ENCODE measurements around the gene SEPHS1.

The SEPHS1 gene

DNA sequence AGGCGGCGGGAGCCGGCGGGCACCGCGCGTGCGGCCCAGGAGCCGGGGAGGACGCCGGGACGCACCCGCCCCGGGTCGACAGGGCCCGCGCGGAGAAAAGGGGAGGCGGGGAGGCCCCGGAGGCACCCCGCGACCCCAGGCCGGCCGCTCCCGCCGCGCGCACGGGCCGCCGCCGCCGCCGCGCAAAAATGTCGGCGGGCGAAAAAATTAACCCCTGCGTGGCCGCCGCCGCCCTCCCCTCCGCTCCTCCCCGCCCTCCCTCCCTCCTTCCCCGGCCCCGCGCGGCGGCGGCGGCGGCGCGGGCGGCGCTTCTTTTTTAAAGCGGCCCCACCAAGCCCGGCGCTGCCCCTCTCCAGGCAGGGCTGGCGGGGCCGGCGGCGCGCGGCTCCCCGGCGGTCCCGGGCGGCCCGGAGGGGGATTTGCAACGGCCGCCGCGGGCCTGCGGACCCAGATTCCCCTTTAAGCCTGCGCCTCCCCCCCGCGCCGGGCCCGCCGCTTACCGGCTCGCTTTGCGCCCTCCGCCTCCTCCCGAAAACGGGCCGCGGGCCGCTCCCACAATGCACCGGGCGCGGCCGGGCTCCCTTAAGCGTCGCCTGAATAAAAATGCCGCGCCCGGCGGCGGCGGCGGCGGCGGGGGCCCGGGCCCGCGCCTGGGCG is 465 bp downstream of the SEPHS1 start:
- Histone ChIP-seq H3K27me3 (no peaks in the 10 kb centered on the region), H3K27ac (peak overlapping the region; percentile 94 to 100 (median 97)), H3K4me3 (peak overlapping the region; percentile 70 to 96 (median 93)), H3K36me3 (peaks cover 4 to 31% (median 27%) of the 10 kb centered on the region in 11 experiments; a peak in 19 of 22 replicates), H4K20me1 (peaks cover 0 to 39% (median 24%) of the 10 kb centered on the region in 11 experiments; a peak in 14 of 22 replicates), H3K4me1 (peaks cover 26 to 60% (median 50%) of the 10 kb centered on the region in 10 experiments), H3K4me2 (peak overlapping the region; percentile 74 to 97 (median 92); a peak in 17 of 22 replicates), H3K9ac (peak overlapping the region; percentile 97 to 100 (median 100)), H3K9me3 (replicated peaks in 1 of 11) (no peaks in the 10 kb centered on the region)
- TF ChIP-seq Cebpa-rat (IDR thresholded peaks at IDR 0.05): no peak

DNA sequence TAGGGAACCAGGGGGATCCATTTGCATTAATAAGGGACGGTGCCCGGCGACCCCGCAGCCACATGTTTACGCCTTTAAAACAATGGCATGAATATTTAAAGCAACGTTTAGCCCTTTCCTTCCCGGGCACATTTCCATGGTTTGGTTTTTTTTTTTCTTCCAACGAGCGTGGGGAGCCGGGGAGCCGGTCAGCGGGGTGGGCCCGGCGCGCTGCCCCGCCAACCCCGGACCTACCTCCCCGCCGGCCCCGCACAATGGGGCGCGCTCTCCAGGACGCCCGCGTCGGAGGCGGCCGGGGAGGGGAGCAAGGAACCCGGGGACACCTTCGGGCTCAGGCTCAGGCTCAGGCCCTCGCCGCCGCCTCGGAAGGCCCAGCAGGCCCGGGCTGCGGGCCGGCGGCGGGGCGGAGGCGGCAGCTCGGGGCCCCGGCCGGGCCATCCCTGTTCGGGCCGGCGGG is 1.0 kb downstream of the SEPHS1 start:
- no peaks in the 10 kb centered on the region for H3K27me3 ChIP-seq
- H3K36me3 ChIP-seq: peaks cover 4 to 36% (median 32%) of the 10 kb centered on the region in 11 experiments; a peak in 19 of 22 replicates
- H3K27ac ChIP-seq: peak overlapping the region; percentile 94 to 100 (median 97)
- H3K4me1 ChIP-seq: peaks cover 26 to 54% (median 46%) of the 10 kb centered on the region in 10 experiments
- no peaks in the 10 kb centered on the region for H3K9me3 ChIP-seq (replicated peaks in 1 of 11)
- H4K20me1 ChIP-seq: peaks cover 0 to 45% (median 29%) of the 10 kb centered on the region in 11 experiments; a peak in 14 of 22 replicates
- H3K4me2 ChIP-seq: peak overlapping the region; percentile 74 to 94 (median 89)
- peak overlapping the region; percentile 70 to 96 (median 93) for H3K4me3 ChIP-seq
- H3K9ac ChIP-seq: peak overlapping the region; percentile 97 to 100 (median 100)
- no peak for TF ChIP-seq Cebpa-rat (IDR thresholded peaks at IDR 0.05)

DNA sequence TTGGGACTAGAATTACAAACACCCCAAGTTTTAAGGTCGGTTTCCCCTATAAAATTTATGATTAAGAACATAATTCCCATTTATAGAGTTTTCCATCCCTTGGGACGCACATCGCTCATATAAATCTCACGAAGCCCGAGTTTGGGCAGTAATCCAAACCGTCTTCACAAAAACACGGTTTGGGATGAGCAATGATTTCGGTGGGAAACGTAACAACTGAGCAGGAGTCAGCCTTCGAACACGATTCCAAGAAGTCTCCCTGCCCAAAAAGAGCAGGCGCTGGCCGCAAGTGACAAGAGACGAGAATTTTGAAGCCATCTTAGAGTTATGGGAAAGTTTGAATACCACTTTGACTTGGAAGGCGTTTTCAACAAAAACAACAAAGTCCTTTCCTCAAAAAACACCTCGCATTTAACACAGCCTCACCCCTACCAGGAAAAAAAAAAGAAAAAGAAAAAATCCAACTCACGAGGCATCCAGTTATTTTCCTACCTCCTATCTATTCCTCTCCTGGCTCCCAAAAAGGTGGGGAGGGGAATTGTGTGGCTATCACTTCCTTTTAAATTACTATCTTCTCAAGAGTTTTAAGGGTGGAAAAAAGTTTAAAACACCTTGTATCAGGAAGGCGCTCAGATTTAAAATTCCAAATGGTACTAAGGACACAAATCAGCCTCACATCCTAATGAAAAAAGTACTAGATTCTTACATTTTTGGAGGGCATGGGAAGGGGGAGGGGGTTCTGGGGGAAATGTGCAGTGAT is 1.6 kb downstream of the SEPHS1 start:
- peaks cover 4 to 42% (median 36%) of the 10 kb centered on the region in 11 experiments; a peak in 19 of 22 replicates for H3K36me3 ChIP-seq
- TF ChIP-seq Cebpa-rat (IDR thresholded peaks at IDR 0.05): no peak
- H3K4me3 ChIP-seq: peak overlapping the region; percentile 70 to 96 (median 93)
- H3K4me2 ChIP-seq: peak overlapping the region; percentile 74 to 94 (median 89)
- H4K20me1 ChIP-seq: peaks cover 0 to 51% (median 35%) of the 10 kb centered on the region in 11 experiments; a peak in 15 of 22 replicates
- no peaks in the 10 kb centered on the region for H3K9me3 ChIP-seq (replicated peaks in 1 of 11)
- peaks cover 26 to 51% (median 40%) of the 10 kb centered on the region in 10 experiments for H3K4me1 ChIP-seq
- peak overlapping the region; percentile 97 to 100 (median 100) for H3K9ac ChIP-seq
- no peaks in the 10 kb centered on the region for H3K27me3 ChIP-seq
- peak overlapping the region; percentile 94 to 100 (median 97) for H3K27ac ChIP-seq

DNA sequence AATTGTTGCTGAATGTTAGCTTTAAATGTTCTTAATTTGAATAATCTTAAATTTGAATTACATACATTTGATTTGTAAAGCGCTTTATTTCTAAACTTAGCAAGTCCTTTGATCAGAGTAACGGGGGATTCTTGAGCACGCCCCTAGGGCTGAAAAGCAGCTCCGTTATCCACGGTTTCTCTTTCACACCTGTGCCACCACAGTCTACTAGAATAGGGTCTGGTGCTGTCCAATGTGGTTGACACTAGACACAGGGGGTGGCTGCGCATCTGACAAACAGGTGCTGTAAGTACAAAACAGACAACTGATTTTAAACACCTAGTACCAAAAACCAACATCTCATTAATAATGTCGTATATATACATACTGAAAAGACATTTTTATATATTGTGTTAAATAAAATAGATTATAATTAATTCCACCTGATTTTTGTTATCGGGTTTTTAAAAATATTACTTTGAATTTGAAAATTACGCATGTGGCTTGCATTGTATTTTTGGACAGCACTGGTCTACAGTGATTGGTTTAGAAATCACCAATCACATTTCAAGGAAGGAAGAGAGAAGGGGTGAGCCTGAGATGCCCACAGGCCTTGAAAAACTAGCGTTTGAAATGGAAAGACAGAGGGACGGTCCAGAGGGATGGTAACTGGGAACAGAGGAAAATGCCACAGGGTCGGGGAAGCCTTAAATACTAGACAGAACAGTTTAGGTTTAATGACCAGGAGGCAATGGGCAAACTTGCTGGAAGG is 7.3 kb downstream of the SEPHS1 start:
- peaks cover 38 to 99% (median 84%) of the 10 kb centered on the region in 11 experiments for H3K36me3 ChIP-seq
- H3K9me3 ChIP-seq (replicated peaks in 1 of 11): no peaks in the 10 kb centered on the region
- no peak overlapping the region for H3K27ac ChIP-seq
- H3K27me3 ChIP-seq: no peaks in the 10 kb centered on the region
- peaks cover 0 to 100% (median 81%) of the 10 kb centered on the region in 11 experiments; a peak in 15 of 22 replicates for H4K20me1 ChIP-seq
- no peak overlapping the region for H3K4me3 ChIP-seq
- TF ChIP-seq Cebpa-rat (IDR thresholded peaks at IDR 0.05): no peak
- peak overlapping the region in 1 of 11 experiments; percentile 18; a peak in 1 of 22 replicates for H3K4me2 ChIP-seq
- 0 out of 22 replicates have a peak overlapping the region, but pooled peaks of 1 of the 11 experiments have one; percentile 21 for H3K9ac ChIP-seq
- H3K4me1 ChIP-seq: peaks cover 5 to 40% (median 20%) of the 10 kb centered on the region in 10 experiments

DNA sequence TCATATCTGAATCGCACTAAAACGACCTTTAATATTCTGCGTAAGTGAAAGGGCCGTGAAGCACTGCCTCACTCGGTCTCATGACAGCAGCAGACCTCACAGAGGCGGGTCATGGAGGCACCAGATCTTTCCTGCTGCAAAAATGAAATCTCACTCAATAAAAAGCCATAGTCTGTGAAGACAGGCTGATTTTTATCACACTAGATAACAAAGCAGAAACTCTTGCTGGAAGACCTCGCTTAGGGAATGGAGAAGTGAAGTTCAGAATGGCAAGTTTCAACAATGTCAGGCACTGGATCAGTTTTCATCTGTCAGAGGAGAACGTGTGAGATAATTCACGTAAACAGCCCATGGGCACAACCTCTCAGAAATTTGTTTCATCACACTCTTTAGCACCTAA is 8.0 kb downstream of the SEPHS1 start:
- H3K27me3 ChIP-seq: no peaks in the 10 kb centered on the region
- TF ChIP-seq Cebpa-rat (IDR thresholded peaks at IDR 0.05): no peak
- H3K4me3 ChIP-seq: no peak overlapping the region
- 0 out of 22 replicates have a peak overlapping the region, but pooled peaks of 1 of the 11 experiments have one; percentile 21 for H3K9ac ChIP-seq
- H3K27ac ChIP-seq: no peak overlapping the region
- 0 out of 22 replicates have a peak overlapping the region, but pooled peaks of 1 of the 11 experiments have one; percentile 25 for H3K4me2 ChIP-seq
- no peaks in the 10 kb centered on the region for H3K9me3 ChIP-seq (replicated peaks in 1 of 11)
- peaks cover 40 to 100% (median 89%) of the 10 kb centered on the region in 11 experiments for H3K36me3 ChIP-seq
- peaks cover 0 to 32% (median 13%) of the 10 kb centered on the region in 10 experiments; a peak in 14 of 20 replicates for H3K4me1 ChIP-seq
- peaks cover 0 to 100% (median 74%) of the 10 kb centered on the region in 11 experiments; a peak in 16 of 22 replicates for H4K20me1 ChIP-seq

DNA sequence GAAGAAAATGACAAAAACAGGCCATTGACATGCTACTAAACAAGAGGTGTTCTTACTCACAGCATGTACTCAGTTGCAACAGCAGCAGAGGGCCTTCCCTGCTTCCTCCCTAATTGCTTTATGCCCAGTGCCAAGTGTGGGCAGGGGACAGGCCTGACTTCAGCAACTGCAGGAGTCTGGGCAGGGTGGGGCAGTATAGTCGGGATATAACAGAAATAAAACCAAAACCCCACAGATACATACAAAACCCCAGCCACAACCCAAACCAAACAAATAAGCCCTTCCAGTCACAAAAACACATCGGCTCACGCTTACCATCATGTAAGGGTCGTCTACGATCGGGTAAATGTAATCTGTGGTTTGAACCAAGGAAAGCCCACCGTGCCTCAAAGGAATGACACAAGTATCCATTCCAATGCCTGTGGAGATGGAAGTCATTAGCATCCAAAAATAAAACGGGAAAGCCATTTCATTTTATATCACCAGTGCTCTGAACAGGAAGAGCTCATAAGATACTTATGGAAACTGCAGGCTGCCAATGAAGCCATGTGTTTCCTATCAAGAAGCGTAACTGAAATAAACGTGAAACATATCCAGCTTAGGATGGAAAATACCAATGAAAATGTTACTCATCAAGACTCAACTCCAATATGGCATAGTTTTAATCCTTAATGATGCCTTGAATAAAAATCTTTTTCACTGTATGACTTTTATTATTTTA is 9.5 kb downstream of the SEPHS1 start:
- no peaks in the 10 kb centered on the region for H3K9me3 ChIP-seq (replicated peaks in 1 of 11)
- H3K27me3 ChIP-seq: no peaks in the 10 kb centered on the region
- no peak overlapping the region for H3K4me2 ChIP-seq
- no peak overlapping the region for H3K4me3 ChIP-seq
- H3K4me1 ChIP-seq: peaks cover 0 to 26% (median 8%) of the 10 kb centered on the region in 10 experiments; a peak in 9 of 20 replicates
- no peak overlapping the region for H3K27ac ChIP-seq
- peaks cover 0 to 99% (median 69%) of the 10 kb centered on the region in 11 experiments; a peak in 16 of 22 replicates for H4K20me1 ChIP-seq
- no peak overlapping the region for H3K9ac ChIP-seq
- no peak for TF ChIP-seq Cebpa-rat (IDR thresholded peaks at IDR 0.05)
- peaks cover 51 to 100% (median 89%) of the 10 kb centered on the region in 11 experiments for H3K36me3 ChIP-seq

DNA sequence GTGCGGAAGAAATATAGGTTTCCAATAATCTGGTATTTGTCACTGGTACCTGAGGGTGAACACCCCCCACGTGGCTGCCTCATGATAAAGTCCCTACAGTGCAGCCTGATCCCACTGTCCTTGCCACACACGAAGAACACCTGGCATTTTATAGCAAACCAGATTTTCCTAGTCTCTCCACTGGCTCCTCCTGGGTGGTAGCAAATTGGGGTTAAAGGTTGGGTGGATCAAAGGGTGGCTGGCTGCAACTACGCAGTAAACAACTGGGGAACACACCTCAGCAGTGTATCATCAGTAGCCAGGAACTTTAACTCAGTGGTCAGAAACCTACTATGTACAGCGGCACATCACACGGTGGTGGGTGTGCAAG is 10.3 kb downstream of the SEPHS1 start:
- Histone ChIP-seq H3K27me3 (no peaks in the 10 kb centered on the region), H3K4me1 (peaks cover 0 to 26% (median 8%) of the 10 kb centered on the region in 10 experiments; a peak in 9 of 20 replicates), H3K36me3 (peaks cover 58 to 100% (median 89%) of the 10 kb centered on the region in 11 experiments), H3K9ac (no peak overlapping the region), H3K4me3 (no peak overlapping the region), H3K27ac (no peak overlapping the region), H3K9me3 (replicated peaks in 1 of 11) (no peaks in the 10 kb centered on the region), H4K20me1 (peaks cover 0 to 91% (median 69%) of the 10 kb centered on the region in 11 experiments; a peak in 16 of 22 replicates), H3K4me2 (no peak overlapping the region)
- no peak for TF ChIP-seq Cebpa-rat (IDR thresholded peaks at IDR 0.05)
